ENCODE results near the gene IPCEF1.

IPCEF1 gene

DNA sequence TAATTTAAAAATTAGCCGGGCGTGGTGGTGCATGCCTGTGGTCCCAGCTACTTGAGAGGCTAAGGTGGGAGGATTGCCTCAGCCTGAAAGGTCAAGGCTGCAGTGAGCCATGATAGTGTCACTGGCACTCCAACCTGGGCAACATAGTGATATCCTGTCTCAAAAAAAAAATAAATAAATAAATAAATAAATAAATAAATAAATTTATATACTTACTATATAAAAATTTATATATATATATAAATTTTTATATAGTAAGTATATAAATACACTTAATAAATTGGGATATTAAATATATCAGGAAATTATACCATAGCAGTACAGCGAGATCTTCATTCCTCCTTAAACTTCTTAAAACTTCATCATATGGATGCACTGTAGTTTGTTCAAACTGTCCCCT, 23.0 kb upstream of the IPCEF1 start:
- no peak overlapping the region for H3K4me3 ChIP-seq (ENCODE audit: control insufficient read depth, low read depth, low read length)
- TF ChIP-seq, protein P1, sequence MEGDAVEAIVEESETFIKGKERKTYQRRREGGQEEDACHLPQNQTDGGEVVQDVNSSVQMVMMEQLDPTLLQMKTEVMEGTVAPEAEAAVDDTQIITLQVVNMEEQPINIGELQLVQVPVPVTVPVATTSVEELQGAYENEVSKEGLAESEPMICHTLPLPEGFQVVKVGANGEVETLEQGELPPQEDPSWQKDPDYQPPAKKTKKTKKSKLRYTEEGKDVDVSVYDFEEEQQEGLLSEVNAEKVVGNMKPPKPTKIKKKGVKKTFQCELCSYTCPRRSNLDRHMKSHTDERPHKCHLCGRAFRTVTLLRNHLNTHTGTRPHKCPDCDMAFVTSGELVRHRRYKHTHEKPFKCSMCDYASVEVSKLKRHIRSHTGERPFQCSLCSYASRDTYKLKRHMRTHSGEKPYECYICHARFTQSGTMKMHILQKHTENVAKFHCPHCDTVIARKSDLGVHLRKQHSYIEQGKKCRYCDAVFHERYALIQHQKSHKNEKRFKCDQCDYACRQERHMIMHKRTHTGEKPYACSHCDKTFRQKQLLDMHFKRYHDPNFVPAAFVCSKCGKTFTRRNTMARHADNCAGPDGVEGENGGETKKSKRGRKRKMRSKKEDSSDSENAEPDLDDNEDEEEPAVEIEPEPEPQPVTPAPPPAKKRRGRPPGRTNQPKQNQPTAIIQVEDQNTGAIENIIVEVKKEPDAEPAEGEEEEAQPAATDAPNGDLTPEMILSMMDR (conservative IDR thresholded peaks at IDR 0.05; ENCODE audit: control insufficient read depth, insufficient read depth, low read depth, low read length): no peak

DNA sequence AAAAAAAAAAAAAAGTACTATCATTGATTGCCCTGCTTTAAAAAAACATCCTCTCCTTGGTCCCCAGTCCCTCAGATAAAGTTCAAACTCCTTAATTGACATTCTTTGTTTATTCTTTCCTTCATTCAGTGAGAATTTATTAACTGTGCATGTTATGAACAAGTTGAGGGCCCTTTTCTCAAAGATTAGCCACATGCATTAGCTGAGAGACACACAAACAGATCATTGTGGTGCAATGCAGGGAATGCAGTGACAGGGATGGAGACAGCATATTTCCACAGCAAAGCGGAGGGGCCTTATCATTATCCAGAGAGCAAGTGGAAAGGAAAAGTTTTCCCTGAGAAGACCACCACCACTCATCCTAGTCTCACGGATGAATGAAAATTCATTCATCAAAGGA, 21.9 kb upstream of the IPCEF1 start:
- H3K4me3 ChIP-seq (ENCODE audit: control insufficient read depth, low read depth, low read length): no peak overlapping the region
- no peak for DNase-seq (ENCODE audit: low read depth)

More for the DNA sequence above, 23.0 kb upstream of the IPCEF1 start:
- DNase-seq (ENCODE audit: low read depth): no peak

DNA sequence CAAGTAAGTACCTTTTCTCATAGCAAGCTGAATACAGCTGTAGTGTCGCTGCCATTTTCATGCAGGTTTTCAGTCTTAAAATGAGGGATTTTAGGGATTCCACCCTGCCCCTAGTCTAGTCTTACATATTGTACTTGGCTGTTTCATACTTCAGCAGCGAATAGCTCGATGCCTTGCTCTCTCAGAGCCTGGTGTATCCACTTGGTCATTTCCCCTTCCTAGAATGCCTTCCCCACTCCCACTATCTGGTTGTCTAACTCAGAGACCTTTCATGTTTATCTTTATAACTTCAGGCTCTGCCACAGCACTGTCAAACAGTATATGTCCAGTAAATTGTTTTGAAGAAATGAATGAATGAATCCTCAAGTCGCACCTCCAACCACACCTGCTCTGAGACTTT, 21.1 kb upstream of the IPCEF1 start:
- DNase-seq (ENCODE audit: low read depth): no peak
- TF ChIP-seq, protein P1 (conservative IDR thresholded peaks at IDR 0.05; ENCODE audit: control insufficient read depth, insufficient read depth, low read depth, low read length): no peak
- no peak overlapping the region for H3K4me3 ChIP-seq (ENCODE audit: control insufficient read depth, low read depth, low read length)

More for the DNA sequence above, 21.9 kb upstream of the IPCEF1 start:
- TF ChIP-seq, protein P1 (conservative IDR thresholded peaks at IDR 0.05; ENCODE audit: control insufficient read depth, insufficient read depth, low read depth, low read length): no peak

DNA sequence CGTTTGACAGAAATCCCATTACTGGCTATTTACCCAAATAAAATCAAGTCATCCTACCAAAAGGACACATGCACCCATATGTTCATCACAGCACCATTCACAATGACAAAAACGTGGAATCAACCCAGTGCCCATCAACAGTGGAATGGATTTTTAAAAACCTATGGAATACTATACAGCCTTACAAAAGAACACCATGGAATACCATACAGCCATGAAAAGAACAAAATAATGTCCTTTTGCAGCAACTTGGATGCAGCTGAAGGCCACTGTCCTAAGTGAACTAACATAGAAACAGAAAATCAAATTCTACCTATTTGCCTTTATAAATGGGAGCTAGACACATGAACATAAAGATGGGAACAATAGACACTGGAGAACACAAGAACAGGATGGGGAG, 17.4 kb upstream of the IPCEF1 start:
- DNase-seq (ENCODE audit: low read depth): no peak
- no peak overlapping the region for H3K4me3 ChIP-seq (ENCODE audit: control insufficient read depth, low read depth, low read length)
- TF ChIP-seq, protein P1 (conservative IDR thresholded peaks at IDR 0.05; ENCODE audit: control insufficient read depth, insufficient read depth, low read depth, low read length): no peak

DNA sequence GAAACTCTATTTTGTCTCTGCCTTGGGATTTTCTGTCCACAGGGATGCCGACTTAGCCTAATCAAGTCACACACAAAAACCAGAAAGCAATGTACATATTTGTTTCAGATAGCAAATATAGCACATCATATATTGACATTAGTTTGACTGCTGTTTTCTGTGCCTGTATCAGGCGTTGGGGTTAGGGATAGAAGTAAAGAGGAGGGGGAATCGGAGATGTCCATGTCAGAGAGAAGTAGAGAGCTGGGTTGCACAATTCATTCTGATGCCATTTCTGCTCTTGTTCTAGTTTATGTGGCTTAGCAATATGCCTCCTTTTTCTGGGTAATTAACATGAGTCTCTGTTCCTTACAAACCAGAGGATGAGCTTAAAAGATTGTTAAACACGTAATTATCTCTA, 14.7 kb upstream of the IPCEF1 start:
- DNase-seq (ENCODE audit: low read depth): no peak
- H3K4me3 ChIP-seq (ENCODE audit: control insufficient read depth, low read depth, low read length): no peak overlapping the region
- TF ChIP-seq, protein P1 (conservative IDR thresholded peaks at IDR 0.05; ENCODE audit: control insufficient read depth, insufficient read depth, low read depth, low read length): no peak

DNA sequence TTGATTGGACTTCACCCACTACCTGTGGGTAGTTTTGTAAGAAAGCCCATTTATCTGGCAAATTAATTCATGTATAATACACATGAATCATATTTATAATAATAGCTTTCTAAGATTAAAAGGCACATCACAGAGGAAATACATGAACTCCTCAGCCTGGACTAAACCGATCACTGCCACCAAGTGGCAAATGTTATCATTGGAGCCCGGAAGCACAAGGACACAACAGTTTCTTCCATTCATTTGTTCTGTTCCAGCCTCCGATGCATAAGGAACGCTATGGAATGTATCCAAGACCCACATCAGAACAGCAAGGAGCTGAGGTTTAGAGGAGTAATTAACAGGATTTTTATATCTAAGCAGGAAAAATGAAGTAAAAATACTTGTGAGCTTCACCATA, 13.9 kb upstream of the IPCEF1 start:
- TF ChIP-seq, protein P1 (conservative IDR thresholded peaks at IDR 0.05; ENCODE audit: control insufficient read depth, insufficient read depth, low read depth, low read length): peak; percentile 53
- no peak overlapping the region for H3K4me3 ChIP-seq (ENCODE audit: control insufficient read depth, low read depth, low read length)
- peak; percentile 52 for DNase-seq (ENCODE audit: low read depth)

Measured in fibroblast of mammary gland (primary cell).